CD1c-positive myeloid dendritic cell (primary cell): ENCODE measurements around the gene KCNMA1.

Source experiments
- DNase-seq: peaks from one replicate; pipeline ENCODE4 v3.0.0-alpha.2; 2016; ENCODE audit errors: extremely low spot score

Gene KCNMA1

GRCh38 chr10:77455561-77455960 lies 182.0 kb downstream of the KCNMA1 start:
- no peak for DNase-seq

GRCh38 chr10:77452952-77453564 lies 184.6 kb downstream of the KCNMA1 start:
- no peak for DNase-seq

- no peak for DNase-seq
Measured at GRCh38 chr10:77451886-77452285, 185.7 kb downstream of the KCNMA1 start.

GRCh38 chr10:77448226-77448625 lies 189.4 kb downstream of the KCNMA1 start:
- DNase-seq = no peak

GRCh38 chr10:77446700-77447099 lies 190.9 kb downstream of the KCNMA1 start:
- no peak for DNase-seq

- no peak for DNase-seq
Measured at GRCh38 chr10:77445547-77445946, 192.1 kb downstream of the KCNMA1 start.

- no peak for DNase-seq
Measured at GRCh38 chr10:77444041-77444440, 193.6 kb downstream of the KCNMA1 start.

- DNase-seq = no peak
Measured at GRCh38 chr10:77442699-77443189, 194.9 kb downstream of the KCNMA1 start.

- no peak for DNase-seq
Measured at GRCh38 chr10:77441353-77442166, 196.0 kb downstream of the KCNMA1 start.

- no peak for DNase-seq
Measured at GRCh38 chr10:77436257-77436975, 201.2 kb downstream of the KCNMA1 start.

GRCh38 chr10:77433546-77433945 lies 204.1 kb downstream of the KCNMA1 start:
- no peak for DNase-seq

- no peak for DNase-seq
Measured at GRCh38 chr10:77431980-77432797, 205.4 kb downstream of the KCNMA1 start.

- DNase-seq = no peak
Measured at GRCh38 chr10:77431209-77431611, 206.4 kb downstream of the KCNMA1 start.

- no peak for DNase-seq
Measured at GRCh38 chr10:77430530-77430929, 207.1 kb downstream of the KCNMA1 start.

- DNase-seq = no peak
Measured at GRCh38 chr10:77428691-77429395, 208.8 kb downstream of the KCNMA1 start.

GRCh38 chr10:77424257-77424656 lies 213.4 kb downstream of the KCNMA1 start:
- DNase-seq = no peak

GRCh38 chr10:77422491-77423338 lies 214.9 kb downstream of the KCNMA1 start:
- no peak for DNase-seq

GRCh38 chr10:77421591-77421990 lies 216.0 kb downstream of the KCNMA1 start:
- DNase-seq = no peak

GRCh38 chr10:77420947-77421523 lies 216.6 kb downstream of the KCNMA1 start:
- no peak for DNase-seq

- no peak for DNase-seq
Measured at GRCh38 chr10:77419979-77420378, 217.6 kb downstream of the KCNMA1 start.
